ENCODE data around the gene FANCE. TPM values are rescaled to one million over a fixed set of nuclear protein-coding genes. Genes with fewer than 3 reads are reported as not detected.

The FANCE gene
- total RNA-seq, 1 experiment from 2014 or later = 16.1 TPM

GRCh38 chr6:35441205-35441604 is 10.9 kb upstream of the FANCE start:
- no peaks in the 10 kb centered on the region for H3K36me3 ChIP-seq (ENCODE audit: control insufficient read depth in 1 of 2, insufficient read depth in 2 of 2, low read length in 2 of 2)
- H3K9me2 ChIP-seq (ENCODE audit: insufficient read depth) = no peaks in the 10 kb centered on the region
- H4K20me1 ChIP-seq (ENCODE audit: insufficient read depth) = no peaks in the 10 kb centered on the region
- DNase-seq (ENCODE audit: low read depth, low spot score) (no peak), ATAC-seq (no peak)
- no peaks in the 10 kb centered on the region; a peak in 1 of 4 replicates for H3K4me1 ChIP-seq (ENCODE audit: control insufficient read depth in 1 of 2, insufficient read depth in 2 of 2, low read length in 2 of 2)
- no peaks in the 10 kb centered on the region for H3K79me2 ChIP-seq (ENCODE audit: insufficient read depth, low read length)
- H2AFZ ChIP-seq (ENCODE audit: low read depth, low read length, poor library complexity, severe bottlenecking) = no peak overlapping the region
- no peaks in the 10 kb centered on the region for H3K9me3 ChIP-seq (ENCODE audit: control insufficient read depth in 1 of 2, insufficient read depth in 1 of 2, low read depth in 1 of 2, low read length in 2 of 2)
- no peak overlapping the region for H3K27ac ChIP-seq (ENCODE audit: low read depth, low read length)
- H3K27me3 ChIP-seq (ENCODE audit: insufficient read depth, low read length) = no peaks in the 10 kb centered on the region
- no TSS peak for BruUV-seq (replicated peaks)
- RAD21 ChIA-PET (ENCODE audit: low non-redundant PET in 1 of 2, low total read pairs in 2 of 2, uncharacterized antibody in 2 of 2, unreplicated experiment in 2 of 2) = no interaction called here
- intact Hi-C loops (cut with micrococcal nuclease) = no loop called here
- H3K4me3 ChIP-seq (replicated peaks in 1 of 2; ENCODE audit: low read depth in 1 of 2, low read length in 2 of 2) = no peak overlapping the region
- CTCF ChIA-PET = interaction anchor here (0.8 kb wide), 1 partner anchor 8 kb away, joined by 4 read pairs; no protein-coding TSS in a partner anchor
- TF ChIP-seq ATF3 (IDR thresholded peaks at IDR 0.05) = no peak
- POLR2A ChIA-PET = no interaction called here
- no peak overlapping the region for H3K9ac ChIP-seq (ENCODE audit: low read length)
- H3K4me2 ChIP-seq (ENCODE audit: low read length) = no peak overlapping the region

GRCh38 chr6:35441642-35442041 is 10.5 kb upstream of the FANCE start:
- Histone ChIP-seq H3K4me1 (ENCODE audit: control insufficient read depth in 1 of 2, insufficient read depth in 2 of 2, low read length in 2 of 2) (no peaks in the 10 kb centered on the region; a peak in 1 of 4 replicates), H3K9me3 (ENCODE audit: control insufficient read depth in 1 of 2, insufficient read depth in 1 of 2, low read depth in 1 of 2, low read length in 2 of 2) (no peaks in the 10 kb centered on the region), H3K27me3 (ENCODE audit: insufficient read depth, low read length) (no peaks in the 10 kb centered on the region), H3K36me3 (ENCODE audit: control insufficient read depth in 1 of 2, insufficient read depth in 2 of 2, low read length in 2 of 2) (no peaks in the 10 kb centered on the region), H3K79me2 (ENCODE audit: insufficient read depth, low read length) (no peaks in the 10 kb centered on the region), H4K20me1 (ENCODE audit: insufficient read depth) (no peaks in the 10 kb centered on the region), H3K27ac (ENCODE audit: low read depth, low read length) (no peak overlapping the region), H3K4me2 (ENCODE audit: low read length) (no peak overlapping the region), H3K9ac (ENCODE audit: low read length) (no peak overlapping the region), H3K9me2 (ENCODE audit: insufficient read depth) (no peaks in the 10 kb centered on the region), H2AFZ (ENCODE audit: low read depth, low read length, poor library complexity, severe bottlenecking) (no peak overlapping the region), H3K4me3 (replicated peaks in 1 of 2; ENCODE audit: low read depth in 1 of 2, low read length in 2 of 2) (no peak overlapping the region)
- no TSS peak for BruUV-seq (replicated peaks)
- no peak for DNase-seq (ENCODE audit: low read depth, low spot score)
- ChIA-PET POLR2A (no interaction called here), RAD21 (ENCODE audit: low non-redundant PET in 1 of 2, low total read pairs in 2 of 2, uncharacterized antibody in 2 of 2, unreplicated experiment in 2 of 2) (no interaction called here), CTCF (no interaction called here)
- TF ChIP-seq ZFX (IDR thresholded peaks at IDR 0.05) (no peak), ELF1 (IDR thresholded peaks at IDR 0.05; ENCODE audit: borderline replicate concordance, low read depth) (no peak), YY1 (IDR thresholded peaks at IDR 0.05; ENCODE audit: extremely low read depth, insufficient replicate concordance, low read depth, low read length) (no peak)
- no peak for ATAC-seq
- intact Hi-C loops (cut with micrococcal nuclease) = no loop called here

Data from HCT116 (cell line).